Fibroblast of gingiva (primary cell): ENCODE measurements around the gene TRAPPC11.
A peak's percentile ranks its signal among the peaks of the same experiment; 100 is the strongest.
"Not testable (repeated sequence)": the region's sequence is repeated elsewhere in the genome, so short reads cannot be mapped to it uniquely, and the experiment has no call there.

Experiments used
- DNase-seq: peaks from one replicate; pipeline ENCODE4 v3.0.0-alpha.2; 2011; ENCODE audit warnings: low read depth

Gene TRAPPC11

GRCh38 chr4:183721207-183722081 is 62.4 kb downstream of the TRAPPC11 start:
- DNase-seq, result peak; percentile 19

GRCh38 chr4:183722731-183723560 is 63.9 kb downstream of the TRAPPC11 start:
- DNase-seq, result peak; percentile 6

GRCh38 chr4:183723561-183724228 is 64.6 kb downstream of the TRAPPC11 start:
- no peak for DNase-seq

GRCh38 chr4:183725585-183725984 is 66.5 kb downstream of the TRAPPC11 start:
- DNase-seq, result not testable (repeated sequence)

GRCh38 chr4:183727482-183727881 is 68.4 kb downstream of the TRAPPC11 start:
- no peak for DNase-seq

- no peak for DNase-seq
Observed at GRCh38 chr4:183728223-183729068, 69.4 kb downstream of the TRAPPC11 start.

- no peak for DNase-seq
Observed at GRCh38 chr4:183729069-183729406, 69.9 kb downstream of the TRAPPC11 start.

- no peak for DNase-seq
Observed at GRCh38 chr4:183729430-183730328, 70.6 kb downstream of the TRAPPC11 start.

- no peak for DNase-seq
Observed at GRCh38 chr4:183732296-183732695, 73.2 kb downstream of the TRAPPC11 start.

GRCh38 chr4:183733181-183733580 is 74.1 kb downstream of the TRAPPC11 start:
- DNase-seq, result no peak

- no peak for DNase-seq
Observed at GRCh38 chr4:183738081-183738673, 79.1 kb downstream of the TRAPPC11 start.

- DNase-seq, result no peak
Observed at GRCh38 chr4:183738961-183739360, 79.9 kb downstream of the TRAPPC11 start.

GRCh38 chr4:183746305-183747229 is 87.5 kb downstream of the TRAPPC11 start:
- peak; percentile 51 for DNase-seq

- DNase-seq, result no peak
Observed at GRCh38 chr4:183747380-183747779, 88.3 kb downstream of the TRAPPC11 start.

- DNase-seq, result no peak
Observed at GRCh38 chr4:183747931-183748670, 89.0 kb downstream of the TRAPPC11 start.

- DNase-seq, result no peak
Observed at GRCh38 chr4:183751106-183751505, 92.0 kb downstream of the TRAPPC11 start.

GRCh38 chr4:183755596-183755995 is 96.5 kb downstream of the TRAPPC11 start:
- DNase-seq, result no peak

GRCh38 chr4:183757060-183757459 is 98.0 kb downstream of the TRAPPC11 start:
- no peak for DNase-seq
